GM23338 (cell line): Measurements from ENCODE around the gene BNIP3. TPM values are rescaled to one million over a fixed set of nuclear protein-coding genes. Genes with fewer than 3 reads are reported as not detected.

Source experiments
- ATAC-seq: fragments of 200-7000 bp; cut with Tn5 transposase; 3 replicates; pipeline ENCODE4 v1.9.1; 2020
- DNase-seq: peaks from one replicate; pipeline ENCODE4 v3.0.0-alpha.2; 2015; ENCODE audit warnings: low spot score
- H2AFZ ChIP-seq: fragments of 200-600 bp; sonication (generic); 2 replicates; pipeline ENCODE4 v1.8.0; 2016; ENCODE audit warnings: antibody characterized with exemption, mild to moderate bottlenecking, moderate library complexity
- H3F3A ChIP-seq: fragments of 200-600 bp; sonication (generic); replicated peaks from 2 replicates; pipeline ENCODE4 v1.8.0; 2017; ENCODE audit warnings: antibody characterized with exemption, mixed run types, low read depth
- H3K27ac ChIP-seq: fragments of 200-600 bp; sonication (generic); 2 replicates; pipeline ENCODE4 v1.6.1; 2016; ENCODE audit warnings: low read depth
- H3K27me3 ChIP-seq: fragments of 200-600 bp; sonication (generic); 2 replicates; pipeline ENCODE4 v1.8.0; 2016; ENCODE audit warnings: mild to moderate bottlenecking, mixed run types, moderate library complexity; ENCODE audit not compliant: insufficient read depth
- H3K36me3 ChIP-seq: fragments of 200-600 bp; sonication (generic); 2 replicates; pipeline ENCODE4 v1.8.0; 2016; ENCODE audit warnings: mild to moderate bottlenecking; ENCODE audit not compliant: insufficient read depth
- H3K4me1 ChIP-seq: fragments of 200-600 bp; sonication (generic); 2 replicates; pipeline ENCODE4 v1.8.0; 2016; ENCODE audit warnings: mild to moderate bottlenecking, moderate library complexity; ENCODE audit not compliant: insufficient read depth
- H3K4me2 ChIP-seq: fragments of 200-600 bp; sonication (generic); 2 replicates; pipeline ENCODE4 v1.7.1; 2017; ENCODE audit warnings: mixed run types
- H3K4me3 ChIP-seq: fragments of 200-600 bp; sonication (generic); 2 replicates; pipeline ENCODE4 v1.6.1; 2016; ENCODE audit warnings: mixed run types
- H3K79me2 ChIP-seq: fragments of 200-600 bp; sonication (generic); replicated peaks from 2 replicates; pipeline ENCODE4 v1.8.0; 2017; ENCODE audit warnings: mild to moderate bottlenecking; ENCODE audit not compliant: insufficient read depth
- H3K9me2 ChIP-seq: fragments of 200-600 bp; sonication (generic); 2 replicates; pipeline ENCODE4 v1.8.0; 2017; ENCODE audit not compliant: insufficient read depth
- H4K20me1 ChIP-seq: fragments of 200-600 bp; sonication (generic); replicated peaks from 2 replicates; pipeline ENCODE4 v1.8.0; 2017; ENCODE audit warnings: mild to moderate bottlenecking; ENCODE audit not compliant: insufficient read depth
- H3K27ac Mint-ChIP-seq: 2 replicates; pipeline ENCODE4 v1.8.0; 2020; ENCODE audit warnings: inconsistent platforms, mild to moderate bottlenecking, moderate library complexity, mixed read lengths
- H3K27me3 Mint-ChIP-seq: 3 replicates; pipeline ENCODE4 v1.8.0; 2022; ENCODE audit warnings: low read depth, mild to moderate bottlenecking, moderate library complexity, mixed read lengths, inconsistent platforms; ENCODE audit not compliant: insufficient read depth, poor library complexity
- H3K36me3 Mint-ChIP-seq: 3 replicates; pipeline ENCODE4 v1.8.0; 2021; ENCODE audit warnings: low read depth, mild to moderate bottlenecking, inconsistent platforms, moderate library complexity, mixed read lengths
- H3K4me1 Mint-ChIP-seq: 3 replicates; pipeline ENCODE4 v1.8.0; 2020; ENCODE audit warnings: mild to moderate bottlenecking, inconsistent platforms, mixed read lengths
- H3K4me3 Mint-ChIP-seq: 3 replicates; pipeline ENCODE4 v1.8.0; 2021; ENCODE audit warnings: moderate library complexity, mild to moderate bottlenecking, inconsistent platforms, mixed read lengths
- H3K9me3 Mint-ChIP-seq: 3 replicates; pipeline ENCODE4 v1.8.0; 2020; ENCODE audit warnings: moderate library complexity, mild to moderate bottlenecking, inconsistent platforms, mixed read lengths
- CREB1 ChIP-seq: fragments of 250-450 bp; sonication (Bioruptor Pico); IDR thresholded peaks from 2 replicates; pipeline ENCODE4 v1.5.0; 2020; ENCODE audit warnings: low read depth, mild to moderate bottlenecking, moderate library complexity
- EZH2 ChIP-seq: fragments of 200-600 bp; sonication (generic); IDR thresholded peaks from one replicate; pipeline ENCODE4 v1.8.0; 2017; ENCODE audit warnings: antibody characterized with exemption, mild to moderate bottlenecking, low read depth; ENCODE audit not compliant: unreplicated experiment
- EZH2phosphoT487 ChIP-seq: fragments of 200-600 bp; sonication (generic); IDR thresholded peaks from one replicate; pipeline ENCODE4 v1.8.1; 2018; ENCODE audit warnings: antibody characterized with exemption; ENCODE audit not compliant: unreplicated experiment
- JUNB ChIP-seq: IDR thresholded peaks from one replicate; pipeline ENCODE4 v1.6.1; 2016; ENCODE audit warnings: antibody characterized with exemption; ENCODE audit not compliant: unreplicated experiment
- NANOG ChIP-seq: IDR thresholded peaks from 2 replicates; pipeline ENCODE4 v1.6.1; 2016; ENCODE audit warnings: antibody characterized with exemption, borderline replicate concordance
- POLR2AphosphoS5 ChIP-seq: IDR thresholded peaks from 2 replicates; pipeline ENCODE4 v1.6.1; 2016; ENCODE audit warnings: antibody characterized with exemption, low read depth
- STAT1 ChIP-seq: IDR thresholded peaks from one replicate; pipeline ENCODE4 v1.6.1; 2016; ENCODE audit warnings: antibody characterized with exemption; ENCODE audit not compliant: unreplicated experiment
- ZNF114 ChIP-seq: fragments of 250-450 bp; sonication (Bioruptor Pico); IDR thresholded peaks from 2 replicates; pipeline ENCODE4 v1.5.0; 2020; ENCODE audit warnings: mild to moderate bottlenecking, moderate library complexity
- ZNF331 ChIP-seq: fragments of 250-450 bp; sonication (Bioruptor Pico); IDR thresholded peaks from 2 replicates; pipeline ENCODE4 v1.5.0; 2020; ENCODE audit warnings: low read depth, mild to moderate bottlenecking, moderate library complexity
- polyA plus RNA-seq: library from polyadenylated mRNA; unstranded; fragments of >200 nt; fragmentation: Nextera tagmentation; extraction: Ambion mirVana; gene quantifications from 2 replicates; pipeline ENCODE4 v1.2.1, GENCODE V29; 2016
- total RNA-seq: library from RNA; depleted of rRNA; stranded (reverse); fragments of >200 nt; shearing (Covaris generic); gene quantifications from 2 replicates; pipeline ENCODE4 v1.2.3, GENCODE V29; 2014
- TF ChIP-seq, protein P1 (sequence below): fragments of 250-450 bp; sonication (Bioruptor Pico); IDR thresholded peaks from 2 replicates; pipeline ENCODE4 v1.5.0; 2020; ENCODE audit warnings: mild to moderate bottlenecking, moderate library complexity
- TF ChIP-seq, protein P2 (sequence below): IDR thresholded peaks from 2 replicates; pipeline ENCODE4 v1.6.1; 2016; ENCODE audit warnings: antibody characterized with exemption
- TF ChIP-seq, protein P3 (sequence below), 2 experiments: fragments of 200-600 bp in 1 of 2; sonication (generic) in 1 of 2; conservative IDR thresholded peaks; 2 replicates each; pipeline versions ENCODE4 v1.5.1 to v1.6.1; 2016 to 2017; ENCODE audit warnings: antibody characterized with exemption in 2 of 2, low read depth in 2 of 2, mild to moderate bottlenecking in 2 of 2, moderate library complexity in 1 of 2
- TF ChIP-seq, protein P4 (sequence below): IDR thresholded peaks from one replicate; pipeline ENCODE4 v1.6.1; 2018; ENCODE audit warnings: antibody characterized with exemption; ENCODE audit not compliant: unreplicated experiment

BNIP3 gene
- total and polyA plus RNA-seq, 2 experiments from 2014 or later, result 46.3 to 75.0 TPM

- no peak overlapping the region for H3K4me3 ChIP-seq
- no peak for ATAC-seq
Observed at GRCh38 chr10:131963350-131963749, 18.4 kb downstream of the BNIP3 start.

More at GRCh38 chr10:131963350-131963749, 18.4 kb downstream of the BNIP3 start:
- Histone ChIP-seq H4K20me1 (peaks cover 4% of the 10 kb centered on the region), H3K79me2 (no peaks in the 10 kb centered on the region), H3K36me3 (peaks cover 7% of the 10 kb centered on the region; the same call in 1 of the 2 replicates), H3K27me3 (no peaks in the 10 kb centered on the region), H3K4me2 (no peak overlapping the region), H3K4me1 (no peaks in the 10 kb centered on the region), H3K27ac (no peak overlapping the region), H2AFZ (no peak overlapping the region), H3F3A (no peaks in the 10 kb centered on the region), H3K9me2 (no peaks in the 10 kb centered on the region)
- peaks cover 4% of the 10 kb centered on the region; the same call in 2 of the 3 replicates for H3K9me3 Mint-ChIP-seq
- H3K36me3 Mint-ChIP-seq, result peaks cover 24% of the 10 kb centered on the region
- no peak overlapping the region for H3K27ac Mint-ChIP-seq
- TF ChIP-seq ZNF331, result no peak
- TF ChIP-seq, protein P1, sequence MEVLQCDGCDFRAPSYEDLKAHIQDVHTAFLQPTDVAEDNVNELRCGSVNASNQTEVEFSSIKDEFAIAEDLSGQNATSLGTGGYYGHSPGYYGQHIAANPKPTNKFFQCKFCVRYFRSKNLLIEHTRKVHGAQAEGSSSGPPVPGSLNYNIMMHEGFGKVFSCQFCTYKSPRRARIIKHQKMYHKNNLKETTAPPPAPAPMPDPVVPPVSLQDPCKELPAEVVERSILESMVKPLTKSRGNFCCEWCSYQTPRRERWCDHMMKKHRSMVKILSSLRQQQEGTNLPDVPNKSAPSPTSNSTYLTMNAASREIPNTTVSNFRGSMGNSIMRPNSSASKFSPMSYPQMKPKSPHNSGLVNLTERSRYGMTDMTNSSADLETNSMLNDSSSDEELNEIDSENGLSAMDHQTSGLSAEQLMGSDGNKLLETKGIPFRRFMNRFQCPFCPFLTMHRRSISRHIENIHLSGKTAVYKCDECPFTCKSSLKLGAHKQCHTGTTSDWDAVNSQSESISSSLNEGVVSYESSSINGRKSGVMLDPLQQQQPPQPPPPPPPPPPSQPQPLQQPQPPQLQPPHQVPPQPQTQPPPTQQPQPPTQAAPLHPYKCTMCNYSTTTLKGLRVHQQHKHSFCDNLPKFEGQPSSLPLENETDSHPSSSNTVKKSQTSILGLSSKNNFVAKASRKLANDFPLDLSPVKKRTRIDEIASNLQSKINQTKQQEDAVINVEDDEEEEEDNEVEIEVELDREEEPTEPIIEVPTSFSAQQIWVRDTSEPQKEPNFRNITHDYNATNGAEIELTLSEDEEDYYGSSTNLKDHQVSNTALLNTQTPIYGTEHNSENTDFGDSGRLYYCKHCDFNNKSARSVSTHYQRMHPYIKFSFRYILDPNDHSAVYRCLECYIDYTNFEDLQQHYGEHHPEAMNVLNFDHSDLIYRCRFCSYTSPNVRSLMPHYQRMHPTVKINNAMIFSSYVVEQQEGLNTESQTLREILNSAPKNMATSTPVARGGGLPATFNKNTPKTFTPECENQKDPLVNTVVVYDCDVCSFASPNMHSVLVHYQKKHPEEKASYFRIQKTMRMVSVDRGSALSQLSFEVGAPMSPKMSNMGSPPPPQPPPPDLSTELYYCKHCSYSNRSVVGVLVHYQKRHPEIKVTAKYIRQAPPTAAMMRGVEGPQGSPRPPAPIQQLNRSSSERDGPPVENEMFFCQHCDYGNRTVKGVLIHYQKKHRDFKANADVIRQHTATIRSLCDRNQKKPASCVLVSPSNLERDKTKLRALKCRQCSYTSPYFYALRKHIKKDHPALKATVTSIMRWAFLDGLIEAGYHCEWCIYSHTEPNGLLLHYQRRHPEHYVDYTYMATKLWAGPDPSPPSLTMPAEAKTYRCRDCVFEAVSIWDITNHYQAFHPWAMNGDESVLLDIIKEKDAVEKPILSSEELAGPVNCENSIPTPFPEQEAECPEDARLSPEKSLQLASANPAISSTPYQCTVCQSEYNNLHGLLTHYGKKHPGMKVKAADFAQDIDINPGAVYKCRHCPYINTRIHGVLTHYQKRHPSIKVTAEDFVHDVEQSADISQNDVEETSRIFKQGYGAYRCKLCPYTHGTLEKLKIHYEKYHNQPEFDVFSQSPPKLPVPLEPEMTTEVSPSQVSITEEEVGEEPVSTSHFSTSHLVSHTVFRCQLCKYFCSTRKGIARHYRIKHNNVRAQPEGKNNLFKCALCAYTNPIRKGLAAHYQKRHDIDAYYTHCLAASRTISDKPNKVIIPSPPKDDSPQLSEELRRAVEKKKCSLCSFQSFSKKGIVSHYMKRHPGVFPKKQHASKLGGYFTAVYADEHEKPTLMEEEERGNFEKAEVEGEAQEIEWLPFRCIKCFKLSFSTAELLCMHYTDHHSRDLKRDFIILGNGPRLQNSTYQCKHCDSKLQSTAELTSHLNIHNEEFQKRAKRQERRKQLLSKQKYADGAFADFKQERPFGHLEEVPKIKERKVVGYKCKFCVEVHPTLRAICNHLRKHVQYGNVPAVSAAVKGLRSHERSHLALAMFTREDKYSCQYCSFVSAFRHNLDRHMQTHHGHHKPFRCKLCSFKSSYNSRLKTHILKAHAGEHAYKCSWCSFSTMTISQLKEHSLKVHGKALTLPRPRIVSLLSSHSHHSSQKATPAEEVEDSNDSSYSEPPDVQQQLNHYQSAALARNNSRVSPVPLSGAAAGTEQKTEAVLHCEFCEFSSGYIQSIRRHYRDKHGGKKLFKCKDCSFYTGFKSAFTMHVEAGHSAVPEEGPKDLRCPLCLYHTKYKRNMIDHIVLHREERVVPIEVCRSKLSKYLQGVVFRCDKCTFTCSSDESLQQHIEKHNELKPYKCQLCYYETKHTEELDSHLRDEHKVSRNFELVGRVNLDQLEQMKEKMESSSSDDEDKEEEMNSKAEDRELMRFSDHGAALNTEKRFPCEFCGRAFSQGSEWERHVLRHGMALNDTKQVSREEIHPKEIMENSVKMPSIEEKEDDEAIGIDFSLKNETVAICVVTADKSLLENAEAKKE, result no peak
- TF ChIP-seq, protein P2, sequence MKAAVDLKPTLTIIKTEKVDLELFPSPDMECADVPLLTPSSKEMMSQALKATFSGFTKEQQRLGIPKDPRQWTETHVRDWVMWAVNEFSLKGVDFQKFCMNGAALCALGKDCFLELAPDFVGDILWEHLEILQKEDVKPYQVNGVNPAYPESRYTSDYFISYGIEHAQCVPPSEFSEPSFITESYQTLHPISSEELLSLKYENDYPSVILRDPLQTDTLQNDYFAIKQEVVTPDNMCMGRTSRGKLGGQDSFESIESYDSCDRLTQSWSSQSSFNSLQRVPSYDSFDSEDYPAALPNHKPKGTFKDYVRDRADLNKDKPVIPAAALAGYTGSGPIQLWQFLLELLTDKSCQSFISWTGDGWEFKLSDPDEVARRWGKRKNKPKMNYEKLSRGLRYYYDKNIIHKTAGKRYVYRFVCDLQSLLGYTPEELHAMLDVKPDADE, result no peak
- no peak for TF ChIP-seq STAT1
- TF ChIP-seq POLR2AphosphoS5, result no peak
- TF ChIP-seq EZH2, result no peak
- no peak for TF ChIP-seq NANOG
- no peak for TF ChIP-seq ZNF114 (CRISPR knock-in tag)
- TF ChIP-seq, protein P3, sequence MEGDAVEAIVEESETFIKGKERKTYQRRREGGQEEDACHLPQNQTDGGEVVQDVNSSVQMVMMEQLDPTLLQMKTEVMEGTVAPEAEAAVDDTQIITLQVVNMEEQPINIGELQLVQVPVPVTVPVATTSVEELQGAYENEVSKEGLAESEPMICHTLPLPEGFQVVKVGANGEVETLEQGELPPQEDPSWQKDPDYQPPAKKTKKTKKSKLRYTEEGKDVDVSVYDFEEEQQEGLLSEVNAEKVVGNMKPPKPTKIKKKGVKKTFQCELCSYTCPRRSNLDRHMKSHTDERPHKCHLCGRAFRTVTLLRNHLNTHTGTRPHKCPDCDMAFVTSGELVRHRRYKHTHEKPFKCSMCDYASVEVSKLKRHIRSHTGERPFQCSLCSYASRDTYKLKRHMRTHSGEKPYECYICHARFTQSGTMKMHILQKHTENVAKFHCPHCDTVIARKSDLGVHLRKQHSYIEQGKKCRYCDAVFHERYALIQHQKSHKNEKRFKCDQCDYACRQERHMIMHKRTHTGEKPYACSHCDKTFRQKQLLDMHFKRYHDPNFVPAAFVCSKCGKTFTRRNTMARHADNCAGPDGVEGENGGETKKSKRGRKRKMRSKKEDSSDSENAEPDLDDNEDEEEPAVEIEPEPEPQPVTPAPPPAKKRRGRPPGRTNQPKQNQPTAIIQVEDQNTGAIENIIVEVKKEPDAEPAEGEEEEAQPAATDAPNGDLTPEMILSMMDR (conservative IDR thresholded peaks at IDR 0.05; ENCODE audit: low read depth in 2 of 2), result no peak
- no peak for TF ChIP-seq CREB1 (CRISPR knock-in tag)
- TF ChIP-seq, protein P4, sequence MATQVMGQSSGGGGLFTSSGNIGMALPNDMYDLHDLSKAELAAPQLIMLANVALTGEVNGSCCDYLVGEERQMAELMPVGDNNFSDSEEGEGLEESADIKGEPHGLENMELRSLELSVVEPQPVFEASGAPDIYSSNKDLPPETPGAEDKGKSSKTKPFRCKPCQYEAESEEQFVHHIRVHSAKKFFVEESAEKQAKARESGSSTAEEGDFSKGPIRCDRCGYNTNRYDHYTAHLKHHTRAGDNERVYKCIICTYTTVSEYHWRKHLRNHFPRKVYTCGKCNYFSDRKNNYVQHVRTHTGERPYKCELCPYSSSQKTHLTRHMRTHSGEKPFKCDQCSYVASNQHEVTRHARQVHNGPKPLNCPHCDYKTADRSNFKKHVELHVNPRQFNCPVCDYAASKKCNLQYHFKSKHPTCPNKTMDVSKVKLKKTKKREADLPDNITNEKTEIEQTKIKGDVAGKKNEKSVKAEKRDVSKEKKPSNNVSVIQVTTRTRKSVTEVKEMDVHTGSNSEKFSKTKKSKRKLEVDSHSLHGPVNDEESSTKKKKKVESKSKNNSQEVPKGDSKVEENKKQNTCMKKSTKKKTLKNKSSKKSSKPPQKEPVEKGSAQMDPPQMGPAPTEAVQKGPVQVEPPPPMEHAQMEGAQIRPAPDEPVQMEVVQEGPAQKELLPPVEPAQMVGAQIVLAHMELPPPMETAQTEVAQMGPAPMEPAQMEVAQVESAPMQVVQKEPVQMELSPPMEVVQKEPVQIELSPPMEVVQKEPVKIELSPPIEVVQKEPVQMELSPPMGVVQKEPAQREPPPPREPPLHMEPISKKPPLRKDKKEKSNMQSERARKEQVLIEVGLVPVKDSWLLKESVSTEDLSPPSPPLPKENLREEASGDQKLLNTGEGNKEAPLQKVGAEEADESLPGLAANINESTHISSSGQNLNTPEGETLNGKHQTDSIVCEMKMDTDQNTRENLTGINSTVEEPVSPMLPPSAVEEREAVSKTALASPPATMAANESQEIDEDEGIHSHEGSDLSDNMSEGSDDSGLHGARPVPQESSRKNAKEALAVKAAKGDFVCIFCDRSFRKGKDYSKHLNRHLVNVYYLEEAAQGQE, result no peak
- TF ChIP-seq JUNB, result no peak
- no peak for TF ChIP-seq EZH2phosphoT487
- DNase-seq, result no peak
- H3K27me3 Mint-ChIP-seq, result peaks cover 15% of the 10 kb centered on the region
- H3K4me1 Mint-ChIP-seq, result peaks cover 3% of the 10 kb centered on the region; the same call in 2 of the 3 replicates
- H3K4me3 Mint-ChIP-seq, result no peak overlapping the region
